OCI-LY1 (cell line): ENCODE results near the gene ANKRD2.

Experiments
- H2AFZ ChIP-seq: fragments of 200-600 bp; sonication (generic), shearing (Covaris generic); 2 replicates; pipeline ENCODE4 v1.6.0; 2014; ENCODE audit warnings: antibody characterized with exemption, mild to moderate bottlenecking, low read length
- H3F3A ChIP-seq: fragments of 200-600 bp; sonication (generic), shearing (Covaris generic); 2 replicates; pipeline ENCODE4 v1.6.0; 2014; ENCODE audit warnings: mild to moderate bottlenecking, antibody characterized with exemption, low read length, moderate library complexity; ENCODE audit not compliant: insufficient read depth
- H3K27ac ChIP-seq: fragments of 200-600 bp; sonication (generic); 2 replicates; pipeline ENCODE4 v1.5.1; 2014; ENCODE audit warnings: low read length, mixed run types, mild to moderate bottlenecking, low read depth; ENCODE audit not compliant: poor library complexity, severe bottlenecking
- H3K27me3 ChIP-seq: fragments of 200-600 bp; sonication (generic); 2 replicates; pipeline ENCODE4 v1.6.0; 2014; ENCODE audit warnings: antibody characterized with exemption, mild to moderate bottlenecking, low read length, moderate library complexity; ENCODE audit not compliant: insufficient read depth
- H3K36me3 ChIP-seq: fragments of 200-600 bp; sonication (generic); 2 replicates; pipeline ENCODE4 v1.6.1; 2014; ENCODE audit warnings: mild to moderate bottlenecking, antibody characterized with exemption, low read length, moderate library complexity, mixed read lengths; ENCODE audit not compliant: insufficient read depth
- H3K4me1 ChIP-seq: fragments of 200-600 bp; sonication (generic); 2 replicates; pipeline ENCODE4 v1.5.1; 2014; ENCODE audit warnings: mild to moderate bottlenecking, low read length, moderate library complexity; ENCODE audit not compliant: insufficient read depth, severe bottlenecking
- H3K4me2 ChIP-seq: fragments of 200-600 bp; sonication (generic), shearing (Covaris generic); 2 replicates; pipeline ENCODE4 v1.6.1; 2014; ENCODE audit warnings: low read length
- H3K4me3 ChIP-seq: fragments of 200-600 bp; sonication (generic); 2 replicates; pipeline ENCODE4 v1.5.1; 2014; ENCODE audit warnings: low read length, low read depth, mild to moderate bottlenecking, mixed read lengths; ENCODE audit not compliant: poor library complexity, severe bottlenecking
- H3K79me2 ChIP-seq: fragments of 200-600 bp; shearing (Covaris generic); 2 replicates; pipeline ENCODE4 v1.6.1; 2016; ENCODE audit warnings: mixed run types, low read length, mixed read lengths; ENCODE audit not compliant: insufficient read depth
- H3K9ac ChIP-seq: fragments of 200-600 bp; sonication (generic), shearing (Covaris generic); 2 replicates; pipeline ENCODE4 v1.6.1; 2014; ENCODE audit warnings: mild to moderate bottlenecking, low read length, mixed read lengths
- H3K9me2 ChIP-seq: fragments of 200-600 bp; sonication (generic), shearing (Covaris generic); 2 replicates; pipeline ENCODE4 v1.6.1; 2014; ENCODE audit warnings: low read depth, mild to moderate bottlenecking, low read length, mixed read lengths
- H3K9me3 ChIP-seq: fragments of 200-600 bp; shearing (Covaris generic); 2 replicates; pipeline ENCODE4 v1.6.1; 2014; ENCODE audit warnings: low read length, mixed read lengths
- H4K20me1 ChIP-seq: fragments of 200-600 bp; sonication (generic), shearing (Covaris generic); 2 replicates; pipeline ENCODE4 v1.6.0; 2016; ENCODE audit warnings: mild to moderate bottlenecking, low read length; ENCODE audit not compliant: insufficient read depth
- CTCF ChIP-seq: fragments of 200-600 bp; sonication (generic), shearing (Covaris generic); IDR thresholded peaks from 2 replicates; pipeline ENCODE4 v1.5.1; 2017; ENCODE audit warnings: mild to moderate bottlenecking, antibody characterized with exemption, low read length, moderate library complexity, mixed read lengths
- EZH2 ChIP-seq: fragments of 200-600 bp; sonication (generic), shearing (Covaris generic); IDR thresholded peaks from 2 replicates; pipeline ENCODE4 v1.8.0; 2017; ENCODE audit warnings: borderline replicate concordance, mixed run types, mild to moderate bottlenecking, antibody characterized with exemption, low read length, moderate library complexity, mixed read lengths

ANKRD2 gene

GRCh38 chr10:97537186-97537869 is 35.3 kb upstream of the ANKRD2 start:
- H3K9me3 ChIP-seq: no peaks in the 10 kb centered on the region
- no peaks in the 10 kb centered on the region for H4K20me1 ChIP-seq
- H3K36me3 ChIP-seq: no peaks in the 10 kb centered on the region
- no peaks in the 10 kb centered on the region for H3F3A ChIP-seq
- H3K27ac ChIP-seq: no peak overlapping the region
- no peaks in the 10 kb centered on the region for H3K9me2 ChIP-seq
- H3K4me3 ChIP-seq: no peak overlapping the region
- H2AFZ ChIP-seq: no peak overlapping the region
- H3K4me1 ChIP-seq: no peaks in the 10 kb centered on the region
- no peak overlapping the region for H3K9ac ChIP-seq
- H3K4me2 ChIP-seq: no peak overlapping the region
- H3K79me2 ChIP-seq: no peaks in the 10 kb centered on the region
- TF ChIP-seq CTCF (no peak), EZH2 (no peak)
- no peaks in the 10 kb centered on the region for H3K27me3 ChIP-seq

GRCh38 chr10:97538411-97538810 is 34.2 kb upstream of the ANKRD2 start:
- TF ChIP-seq EZH2 (no peak), CTCF (no peak)
- Histone ChIP-seq H3K4me1 (no peaks in the 10 kb centered on the region), H3K27ac (no peak overlapping the region), H3K9me2 (no peaks in the 10 kb centered on the region), H3K9me3 (no peaks in the 10 kb centered on the region), H4K20me1 (no peaks in the 10 kb centered on the region), H3K79me2 (no peaks in the 10 kb centered on the region), H3K9ac (no peak overlapping the region), H2AFZ (no peak overlapping the region), H3K36me3 (no peaks in the 10 kb centered on the region), H3F3A (no peaks in the 10 kb centered on the region), H3K4me2 (no peak overlapping the region), H3K27me3 (no peaks in the 10 kb centered on the region), H3K4me3 (no peak overlapping the region)

- Histone ChIP-seq H3K4me2 (no peak overlapping the region), H3K27me3 (no peaks in the 10 kb centered on the region), H3K27ac (no peak overlapping the region), H3K79me2 (no peaks in the 10 kb centered on the region), H3F3A (no peaks in the 10 kb centered on the region), H3K9me3 (no peaks in the 10 kb centered on the region), H3K4me3 (no peak overlapping the region), H3K36me3 (no peaks in the 10 kb centered on the region), H4K20me1 (no peaks in the 10 kb centered on the region), H2AFZ (no peak overlapping the region), H3K9ac (no peak overlapping the region), H3K9me2 (no peaks in the 10 kb centered on the region), H3K4me1 (no peaks in the 10 kb centered on the region)
- TF ChIP-seq CTCF: no peak
- TF ChIP-seq EZH2: no peak
Observed at GRCh38 chr10:97538839-97539238, 33.7 kb upstream of the ANKRD2 start.
